ENCODE measurements around the gene PSRC1.

Gene PSRC1

DNA sequence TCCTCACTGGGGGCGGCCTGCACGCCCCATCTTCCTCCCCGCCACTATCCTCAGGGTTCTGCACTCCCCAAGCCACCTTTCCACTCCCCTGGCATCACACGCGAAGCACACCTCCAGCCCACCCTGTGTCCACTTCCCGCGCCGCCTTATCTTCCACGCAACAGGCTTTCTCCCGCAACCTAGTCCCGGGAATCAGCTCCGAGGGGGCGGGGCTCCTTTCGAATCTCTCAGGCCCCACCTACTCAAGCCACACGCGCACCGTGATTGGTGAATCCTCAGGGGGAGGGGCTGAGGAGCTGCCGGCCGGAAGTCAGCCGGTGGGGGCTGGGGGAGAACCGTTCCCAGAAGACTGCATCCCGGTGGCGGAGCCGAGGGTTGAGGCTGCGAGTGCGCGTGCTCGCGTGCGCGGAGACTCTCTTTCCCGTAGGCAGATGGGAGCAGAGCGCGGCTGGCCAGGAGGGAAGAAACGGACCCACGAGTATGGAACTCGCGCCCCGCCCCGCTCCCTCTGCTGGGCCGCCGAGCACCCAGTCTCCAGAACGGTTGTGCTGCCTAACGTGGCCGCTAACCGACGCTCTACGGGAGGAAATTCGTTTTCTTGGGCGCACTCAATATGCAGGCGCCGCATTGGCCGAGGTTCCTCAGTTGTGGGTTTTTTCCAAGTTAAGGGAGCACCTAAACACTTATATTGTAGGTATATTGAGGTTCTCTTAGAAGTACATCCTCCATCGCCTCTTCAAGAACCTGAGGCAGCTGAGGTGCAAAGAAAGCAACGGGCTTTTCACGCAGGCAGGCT, at the start of gene PSRC1:
TSS of gene PSRC1 (minus strand) at position 194 of the 796 bp plus-strand sequence.
- TF ChIP-seq, protein P1, sequence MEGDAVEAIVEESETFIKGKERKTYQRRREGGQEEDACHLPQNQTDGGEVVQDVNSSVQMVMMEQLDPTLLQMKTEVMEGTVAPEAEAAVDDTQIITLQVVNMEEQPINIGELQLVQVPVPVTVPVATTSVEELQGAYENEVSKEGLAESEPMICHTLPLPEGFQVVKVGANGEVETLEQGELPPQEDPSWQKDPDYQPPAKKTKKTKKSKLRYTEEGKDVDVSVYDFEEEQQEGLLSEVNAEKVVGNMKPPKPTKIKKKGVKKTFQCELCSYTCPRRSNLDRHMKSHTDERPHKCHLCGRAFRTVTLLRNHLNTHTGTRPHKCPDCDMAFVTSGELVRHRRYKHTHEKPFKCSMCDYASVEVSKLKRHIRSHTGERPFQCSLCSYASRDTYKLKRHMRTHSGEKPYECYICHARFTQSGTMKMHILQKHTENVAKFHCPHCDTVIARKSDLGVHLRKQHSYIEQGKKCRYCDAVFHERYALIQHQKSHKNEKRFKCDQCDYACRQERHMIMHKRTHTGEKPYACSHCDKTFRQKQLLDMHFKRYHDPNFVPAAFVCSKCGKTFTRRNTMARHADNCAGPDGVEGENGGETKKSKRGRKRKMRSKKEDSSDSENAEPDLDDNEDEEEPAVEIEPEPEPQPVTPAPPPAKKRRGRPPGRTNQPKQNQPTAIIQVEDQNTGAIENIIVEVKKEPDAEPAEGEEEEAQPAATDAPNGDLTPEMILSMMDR (IDR thresholded peaks at IDR 0.05; ENCODE audit: low read depth, low read length) = peak; percentile 37
- peak; percentile 92 for DNase-seq (ENCODE audit: extremely low read depth, low read depth)

GRCh38 chr1:109331113-109331512, 48.2 kb upstream of the PSRC1 start:
- DNase-seq (ENCODE audit: extremely low read depth, low read depth) = no peak
- TF ChIP-seq, protein P1 (IDR thresholded peaks at IDR 0.05; ENCODE audit: low read depth, low read length) = no peak

DNA sequence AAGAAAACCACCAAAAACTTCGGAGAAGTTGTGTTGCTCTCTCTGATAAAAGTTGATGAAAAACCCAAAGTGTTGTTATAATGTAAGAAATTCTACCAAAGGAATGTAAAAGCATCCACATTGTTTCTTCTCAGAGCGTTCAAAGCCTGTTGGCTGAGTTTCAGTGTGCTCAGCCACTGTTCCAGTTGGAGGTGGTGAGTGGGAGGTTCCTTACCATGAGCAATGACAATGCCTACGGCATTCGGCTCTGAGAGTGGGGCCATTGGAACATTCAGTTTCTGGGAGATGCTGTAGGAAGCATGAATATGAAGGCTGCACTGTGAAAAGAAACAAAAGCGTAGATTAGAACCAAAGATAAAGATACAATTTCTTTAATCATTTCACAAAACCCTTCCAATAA, 44.3 kb upstream of the PSRC1 start:
- DNase-seq (ENCODE audit: extremely low read depth, low read depth) = no peak
- TF ChIP-seq, protein P1 (IDR thresholded peaks at IDR 0.05; ENCODE audit: low read depth, low read length) = no peak

GRCh38 chr1:109322974-109323373, 40.0 kb upstream of the PSRC1 start:
- no peak for DNase-seq (ENCODE audit: extremely low read depth, low read depth)
- TF ChIP-seq, protein P1 (IDR thresholded peaks at IDR 0.05; ENCODE audit: low read depth, low read length) = no peak

GRCh38 chr1:109319114-109319513, 36.2 kb upstream of the PSRC1 start:
- DNase-seq (ENCODE audit: extremely low read depth, low read depth) = no peak
- TF ChIP-seq, protein P1 (IDR thresholded peaks at IDR 0.05; ENCODE audit: low read depth, low read length) = no peak

GRCh38 chr1:109316506-109316905, 33.6 kb upstream of the PSRC1 start:
- DNase-seq (ENCODE audit: extremely low read depth, low read depth) = no peak
- TF ChIP-seq, protein P1 (IDR thresholded peaks at IDR 0.05; ENCODE audit: low read depth, low read length) = no peak

- DNase-seq (ENCODE audit: extremely low read depth, low read depth) = no peak
- TF ChIP-seq, protein P1 (IDR thresholded peaks at IDR 0.05; ENCODE audit: low read depth, low read length) = no peak
Observed at GRCh38 chr1:109315288-109315687, 32.3 kb upstream of the PSRC1 start.
